ENCODE data around the gene MAPT.
A peak's percentile ranks its signal among the peaks of the same experiment; 100 is the strongest.

MAPT gene

DNA sequence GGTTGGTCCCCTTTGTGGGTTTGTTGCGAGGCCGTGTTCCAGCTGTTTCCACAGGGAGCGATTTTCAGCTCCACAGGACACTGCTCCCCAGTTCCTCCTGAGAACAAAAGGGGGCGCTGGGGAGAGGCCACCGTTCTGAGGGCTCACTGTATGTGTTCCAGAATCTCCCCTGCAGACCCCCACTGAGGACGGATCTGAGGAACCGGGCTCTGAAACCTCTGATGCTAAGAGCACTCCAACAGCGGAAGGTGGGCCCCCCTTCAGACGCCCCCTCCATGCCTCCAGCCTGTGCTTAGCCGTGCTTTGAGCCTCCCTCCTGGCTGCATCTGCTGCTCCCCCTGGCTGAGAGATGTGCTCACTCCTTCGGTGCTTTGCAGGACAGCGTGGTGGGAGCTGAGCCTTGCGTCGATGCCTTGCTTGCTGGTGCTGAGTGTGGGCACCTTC, 77.4 kb downstream of the MAPT start:
- peaks cover under 1% of the 10 kb centered on the region for H3K27me3 ChIP-seq (replicated peaks; ENCODE audit: control insufficient read depth, insufficient read depth, low read length)
- TF ChIP-seq, protein P1, sequence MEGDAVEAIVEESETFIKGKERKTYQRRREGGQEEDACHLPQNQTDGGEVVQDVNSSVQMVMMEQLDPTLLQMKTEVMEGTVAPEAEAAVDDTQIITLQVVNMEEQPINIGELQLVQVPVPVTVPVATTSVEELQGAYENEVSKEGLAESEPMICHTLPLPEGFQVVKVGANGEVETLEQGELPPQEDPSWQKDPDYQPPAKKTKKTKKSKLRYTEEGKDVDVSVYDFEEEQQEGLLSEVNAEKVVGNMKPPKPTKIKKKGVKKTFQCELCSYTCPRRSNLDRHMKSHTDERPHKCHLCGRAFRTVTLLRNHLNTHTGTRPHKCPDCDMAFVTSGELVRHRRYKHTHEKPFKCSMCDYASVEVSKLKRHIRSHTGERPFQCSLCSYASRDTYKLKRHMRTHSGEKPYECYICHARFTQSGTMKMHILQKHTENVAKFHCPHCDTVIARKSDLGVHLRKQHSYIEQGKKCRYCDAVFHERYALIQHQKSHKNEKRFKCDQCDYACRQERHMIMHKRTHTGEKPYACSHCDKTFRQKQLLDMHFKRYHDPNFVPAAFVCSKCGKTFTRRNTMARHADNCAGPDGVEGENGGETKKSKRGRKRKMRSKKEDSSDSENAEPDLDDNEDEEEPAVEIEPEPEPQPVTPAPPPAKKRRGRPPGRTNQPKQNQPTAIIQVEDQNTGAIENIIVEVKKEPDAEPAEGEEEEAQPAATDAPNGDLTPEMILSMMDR (IDR thresholded peaks at IDR 0.05; ENCODE audit: insufficient read depth, low read length, poor library complexity, severe bottlenecking) = peak; percentile 3
- no peak for DNase-seq (ENCODE audit: extremely low read depth, insufficient read length)
- no peaks in the 10 kb centered on the region for H3K36me3 ChIP-seq (ENCODE audit: control insufficient read depth, insufficient read depth, low read length)
- no peak overlapping the region for H3K4me3 ChIP-seq (replicated peaks; ENCODE audit: low read depth, low read length)

DNA sequence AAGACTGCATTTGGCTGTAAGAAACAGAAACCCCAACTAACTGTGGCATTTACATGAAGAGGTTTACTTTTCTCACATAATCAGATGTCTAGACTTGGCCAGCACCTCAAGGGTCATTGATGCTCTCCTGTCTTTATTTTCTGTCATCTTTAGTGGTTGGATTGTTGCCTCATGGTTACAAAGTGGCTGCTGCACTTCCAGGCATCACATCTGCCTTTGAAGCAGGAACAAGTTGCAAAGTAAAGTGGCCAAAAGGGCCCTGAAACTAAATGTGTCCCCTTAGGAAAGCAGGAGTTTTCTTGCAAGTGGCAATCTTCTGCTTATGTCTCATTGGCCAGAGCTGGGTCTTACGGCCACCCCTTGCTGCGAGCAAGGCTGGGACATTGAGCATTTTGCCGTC, 78.2 kb downstream of the MAPT start:
- TF ChIP-seq, protein P1 (IDR thresholded peaks at IDR 0.05; ENCODE audit: insufficient read depth, low read length, poor library complexity, severe bottlenecking) = no peak
- no peak for DNase-seq (ENCODE audit: extremely low read depth, insufficient read length)
- H3K4me3 ChIP-seq (replicated peaks; ENCODE audit: low read depth, low read length) = no peak overlapping the region

DNA sequence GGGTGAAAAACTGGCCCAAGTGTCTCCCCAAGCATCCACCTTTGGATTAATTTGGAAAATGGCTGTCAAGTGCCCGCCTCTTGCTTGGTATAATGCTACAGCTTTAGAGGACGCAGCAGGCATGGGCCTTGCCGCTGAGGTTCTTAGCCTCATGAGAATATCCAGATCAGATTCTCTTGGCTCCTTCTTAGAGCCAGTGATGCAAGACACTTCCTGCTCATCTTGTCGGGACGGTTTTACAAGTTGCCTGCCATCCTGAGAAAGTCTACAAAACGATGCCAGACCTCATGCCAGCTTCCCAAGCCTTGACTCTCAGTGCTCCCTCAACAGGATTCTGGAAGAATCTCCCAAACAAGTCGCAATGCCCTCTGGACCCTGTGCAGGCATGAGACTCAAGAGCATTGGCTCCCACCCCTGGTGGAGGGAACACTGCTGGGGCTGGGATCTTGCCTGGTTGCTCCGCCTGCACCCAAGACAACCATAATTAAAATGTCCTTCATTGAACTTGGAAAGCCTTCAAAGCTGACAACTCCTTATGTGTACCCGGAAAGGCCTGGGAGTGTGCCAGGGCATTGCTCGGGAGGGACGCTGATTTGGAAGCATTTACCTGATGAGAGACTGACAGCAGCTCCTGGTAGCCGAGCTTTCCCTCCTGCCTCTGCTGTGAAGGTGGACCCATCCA, 78.9 kb downstream of the MAPT start:
- Histone ChIP-seq H3K27me3 (replicated peaks; ENCODE audit: control insufficient read depth, insufficient read depth, low read length) (peaks cover 2% of the 10 kb centered on the region), H3K4me3 (replicated peaks; ENCODE audit: low read depth, low read length) (no peak overlapping the region), H3K36me3 (ENCODE audit: control insufficient read depth, insufficient read depth, low read length) (no peaks in the 10 kb centered on the region)
- DNase-seq (ENCODE audit: extremely low read depth, insufficient read length) = no peak
- TF ChIP-seq, protein P1 (IDR thresholded peaks at IDR 0.05; ENCODE audit: insufficient read depth, low read length, poor library complexity, severe bottlenecking) = no peak

More for the DNA sequence above, 78.2 kb downstream of the MAPT start:
- H3K36me3 ChIP-seq (ENCODE audit: control insufficient read depth, insufficient read depth, low read length) = no peaks in the 10 kb centered on the region
- peaks cover 2% of the 10 kb centered on the region for H3K27me3 ChIP-seq (replicated peaks; ENCODE audit: control insufficient read depth, insufficient read depth, low read length)

DNA sequence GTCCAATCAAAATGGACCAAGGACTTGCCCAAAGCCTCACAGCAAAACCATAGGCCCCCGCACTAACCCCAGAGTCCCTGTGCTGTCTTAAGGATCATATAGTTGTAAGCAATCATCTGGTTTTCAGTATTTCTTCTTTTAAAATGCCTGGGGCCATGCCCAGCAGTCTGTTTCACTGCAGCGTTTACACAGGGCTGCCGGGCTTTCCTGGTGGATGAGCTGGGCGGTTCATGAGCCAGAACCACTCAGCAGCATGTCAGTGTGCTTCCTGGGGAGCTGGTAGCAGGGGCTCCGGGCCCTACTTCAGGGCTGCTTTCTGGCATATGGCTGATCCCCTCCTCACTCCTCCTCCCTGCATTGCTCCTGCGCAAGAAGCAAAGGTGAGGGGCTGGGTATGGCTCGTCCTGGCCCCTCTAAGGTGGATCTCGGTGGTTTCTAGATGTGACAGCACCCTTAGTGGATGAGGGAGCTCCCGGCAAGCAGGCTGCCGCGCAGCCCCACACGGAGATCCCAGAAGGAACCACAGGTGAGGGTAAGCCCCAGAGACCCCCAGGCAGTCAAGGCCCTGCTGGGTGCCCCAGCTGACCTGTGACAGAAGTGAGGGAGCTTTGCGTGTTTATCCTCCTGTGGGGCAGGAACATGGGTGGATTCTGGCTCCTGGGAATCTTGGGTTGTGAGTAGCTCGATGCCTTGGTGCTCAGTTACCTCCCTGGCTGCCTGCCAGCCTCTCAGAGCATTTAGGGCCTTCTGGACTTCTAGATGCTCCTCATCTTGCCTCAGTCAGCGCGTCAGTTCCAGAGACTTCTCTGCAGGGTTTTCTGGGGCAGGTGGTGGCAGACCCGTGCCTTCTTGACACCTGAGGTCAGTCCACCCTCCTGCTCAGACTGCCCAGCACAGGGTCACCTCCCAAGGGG, 79.8 kb downstream of the MAPT start:
- H3K36me3 ChIP-seq (ENCODE audit: control insufficient read depth, insufficient read depth, low read length) = no peaks in the 10 kb centered on the region
- DNase-seq (ENCODE audit: extremely low read depth, insufficient read length) = no peak
- H3K27me3 ChIP-seq (replicated peaks; ENCODE audit: control insufficient read depth, insufficient read depth, low read length) = peaks cover 2% of the 10 kb centered on the region
- TF ChIP-seq, protein P1 (IDR thresholded peaks at IDR 0.05; ENCODE audit: insufficient read depth, low read length, poor library complexity, severe bottlenecking) = no peak
- no peak overlapping the region for H3K4me3 ChIP-seq (replicated peaks; ENCODE audit: low read depth, low read length)

DNA sequence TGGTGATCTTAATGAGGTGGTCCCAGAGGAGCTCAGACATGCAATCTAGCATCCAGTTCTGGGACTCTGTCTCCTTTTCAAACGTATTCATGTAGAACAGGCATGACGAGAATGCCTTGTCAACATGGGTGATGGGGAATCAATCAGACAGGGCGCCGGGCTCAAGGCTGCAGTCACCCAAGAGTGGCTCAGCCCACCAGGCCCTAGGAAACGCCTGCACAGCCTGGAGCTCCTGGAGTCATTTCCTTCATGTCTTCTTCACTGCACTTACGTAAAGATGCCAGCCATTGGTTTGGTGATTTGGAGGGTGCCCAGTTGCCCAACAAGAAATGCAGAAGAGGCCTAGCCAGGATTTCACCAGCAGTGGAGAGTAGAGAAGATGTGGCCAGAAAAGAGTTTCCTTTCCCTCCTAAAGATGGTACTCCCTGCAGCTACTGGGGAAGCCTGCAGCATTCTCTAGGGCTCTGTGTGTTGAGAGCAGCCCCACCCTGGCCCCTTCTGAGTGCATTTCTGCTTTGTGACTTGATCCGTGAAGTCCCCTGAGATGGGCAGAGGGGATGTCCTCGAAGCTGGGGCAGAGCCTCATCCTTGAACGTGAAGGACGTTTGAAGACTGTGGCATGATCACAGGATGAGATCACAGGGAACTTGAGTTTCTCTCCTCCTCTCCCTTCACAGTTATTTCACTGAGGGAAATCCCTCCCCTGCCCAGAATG, 80.7 kb downstream of the MAPT start:
- no peaks in the 10 kb centered on the region for H3K36me3 ChIP-seq (ENCODE audit: control insufficient read depth, insufficient read depth, low read length)
- peaks cover 2% of the 10 kb centered on the region for H3K27me3 ChIP-seq (replicated peaks; ENCODE audit: control insufficient read depth, insufficient read depth, low read length)
- TF ChIP-seq, protein P1 (IDR thresholded peaks at IDR 0.05; ENCODE audit: insufficient read depth, low read length, poor library complexity, severe bottlenecking) = no peak
- H3K4me3 ChIP-seq (replicated peaks; ENCODE audit: low read depth, low read length) = no peak overlapping the region
- no peak for DNase-seq (ENCODE audit: extremely low read depth, insufficient read length)

Data from GM06990 (cell line).